Measurements from ENCODE around the gene TTC1.

Gene TTC1

GRCh38 chr5:160018945-160019625 is 10.1 kb downstream of the TTC1 start:
- H3K9me2 ChIP-seq (replicated peaks; ENCODE audit: control insufficient read depth, low read length) = no peaks in the 10 kb centered on the region
- no peak overlapping the region for H3K27ac ChIP-seq (ENCODE audit: low read depth, low read length)
- H3K79me2 ChIP-seq (ENCODE audit: control insufficient read depth, low read length) = peaks cover 14% of the 10 kb centered on the region
- no peaks in the 10 kb centered on the region for H3K27me3 ChIP-seq (ENCODE audit: control insufficient read depth, low read length)
- H4K20me1 ChIP-seq (ENCODE audit: control insufficient read depth, insufficient read depth, low read depth, low read length) = no peaks in the 10 kb centered on the region
- H3K4me2 ChIP-seq (ENCODE audit: low read length) = no peak overlapping the region
- TF ChIP-seq EZH2phosphoT487 (IDR thresholded peaks at IDR 0.05; ENCODE audit: borderline replicate concordance, low read length) = no peak
- TF ChIP-seq, protein P1, sequence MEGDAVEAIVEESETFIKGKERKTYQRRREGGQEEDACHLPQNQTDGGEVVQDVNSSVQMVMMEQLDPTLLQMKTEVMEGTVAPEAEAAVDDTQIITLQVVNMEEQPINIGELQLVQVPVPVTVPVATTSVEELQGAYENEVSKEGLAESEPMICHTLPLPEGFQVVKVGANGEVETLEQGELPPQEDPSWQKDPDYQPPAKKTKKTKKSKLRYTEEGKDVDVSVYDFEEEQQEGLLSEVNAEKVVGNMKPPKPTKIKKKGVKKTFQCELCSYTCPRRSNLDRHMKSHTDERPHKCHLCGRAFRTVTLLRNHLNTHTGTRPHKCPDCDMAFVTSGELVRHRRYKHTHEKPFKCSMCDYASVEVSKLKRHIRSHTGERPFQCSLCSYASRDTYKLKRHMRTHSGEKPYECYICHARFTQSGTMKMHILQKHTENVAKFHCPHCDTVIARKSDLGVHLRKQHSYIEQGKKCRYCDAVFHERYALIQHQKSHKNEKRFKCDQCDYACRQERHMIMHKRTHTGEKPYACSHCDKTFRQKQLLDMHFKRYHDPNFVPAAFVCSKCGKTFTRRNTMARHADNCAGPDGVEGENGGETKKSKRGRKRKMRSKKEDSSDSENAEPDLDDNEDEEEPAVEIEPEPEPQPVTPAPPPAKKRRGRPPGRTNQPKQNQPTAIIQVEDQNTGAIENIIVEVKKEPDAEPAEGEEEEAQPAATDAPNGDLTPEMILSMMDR (IDR thresholded peaks at IDR 0.05; ENCODE audit: low read depth, low read length, poor library complexity, severe bottlenecking) = no peak
- no peaks in the 10 kb centered on the region for H3K9me3 ChIP-seq (ENCODE audit: control insufficient read depth, insufficient read depth, low read length)
- H3K4me1 ChIP-seq (ENCODE audit: control insufficient read depth, low read length) = no peaks in the 10 kb centered on the region
- no peak overlapping the region for H3K4me3 ChIP-seq (ENCODE audit: low read length)
- peaks cover 26% of the 10 kb centered on the region for H3K36me3 ChIP-seq (ENCODE audit: control insufficient read depth, low read length)
- no peaks in the 10 kb centered on the region; the same call in 1 of the 2 replicates for H3F3A ChIP-seq (ENCODE audit: control insufficient read depth, insufficient read depth)

- no peak for TF ChIP-seq EZH2phosphoT487 (IDR thresholded peaks at IDR 0.05; ENCODE audit: borderline replicate concordance, low read length)
- TF ChIP-seq, protein P1 (IDR thresholded peaks at IDR 0.05; ENCODE audit: low read depth, low read length, poor library complexity, severe bottlenecking) = no peak
- H3K27me3 ChIP-seq (ENCODE audit: control insufficient read depth, low read length) = no peaks in the 10 kb centered on the region
- H3K36me3 ChIP-seq (ENCODE audit: control insufficient read depth, low read length) = peaks cover 21% of the 10 kb centered on the region
- H3K9me3 ChIP-seq (ENCODE audit: control insufficient read depth, insufficient read depth, low read length) = no peaks in the 10 kb centered on the region
- H3K79me2 ChIP-seq (ENCODE audit: control insufficient read depth, low read length) = peaks cover 8% of the 10 kb centered on the region
- H3K27ac ChIP-seq (ENCODE audit: low read depth, low read length) = no peak overlapping the region
- H3F3A ChIP-seq (ENCODE audit: control insufficient read depth, insufficient read depth) = no peaks in the 10 kb centered on the region; the same call in 1 of the 2 replicates
- no peaks in the 10 kb centered on the region for H4K20me1 ChIP-seq (ENCODE audit: control insufficient read depth, insufficient read depth, low read depth, low read length)
- no peak overlapping the region for H3K4me3 ChIP-seq (ENCODE audit: low read length)
- no peak overlapping the region for H3K4me2 ChIP-seq (ENCODE audit: low read length)
- no peaks in the 10 kb centered on the region for H3K9me2 ChIP-seq (replicated peaks; ENCODE audit: control insufficient read depth, low read length)
- H3K4me1 ChIP-seq (ENCODE audit: control insufficient read depth, low read length) = no peaks in the 10 kb centered on the region
Observed at GRCh38 chr5:160020266-160020770, 11.4 kb downstream of the TTC1 start.

GRCh38 chr5:160020964-160021363 is 12.0 kb downstream of the TTC1 start:
- no peaks in the 10 kb centered on the region for H4K20me1 ChIP-seq (ENCODE audit: control insufficient read depth, insufficient read depth, low read depth, low read length)
- no peak overlapping the region for H3K27ac ChIP-seq (ENCODE audit: low read depth, low read length)
- H3K9me3 ChIP-seq (ENCODE audit: control insufficient read depth, insufficient read depth, low read length) = no peaks in the 10 kb centered on the region
- no peaks in the 10 kb centered on the region for H3K27me3 ChIP-seq (ENCODE audit: control insufficient read depth, low read length)
- no peaks in the 10 kb centered on the region for H3K9me2 ChIP-seq (replicated peaks; ENCODE audit: control insufficient read depth, low read length)
- H3K4me3 ChIP-seq (ENCODE audit: low read length) = no peak overlapping the region
- H3K4me1 ChIP-seq (ENCODE audit: control insufficient read depth, low read length) = no peaks in the 10 kb centered on the region
- H3K36me3 ChIP-seq (ENCODE audit: control insufficient read depth, low read length) = peaks cover 18% of the 10 kb centered on the region
- H3K79me2 ChIP-seq (ENCODE audit: control insufficient read depth, low read length) = 0 out of 2 replicates have a peak, but pooled peaks cover 4% of the 10 kb centered on the region
- H3K4me2 ChIP-seq (ENCODE audit: low read length) = no peak overlapping the region
- H3F3A ChIP-seq (ENCODE audit: control insufficient read depth, insufficient read depth) = no peaks in the 10 kb centered on the region; the same call in 1 of the 2 replicates
- TF ChIP-seq EZH2phosphoT487 (IDR thresholded peaks at IDR 0.05; ENCODE audit: borderline replicate concordance, low read length) = no peak
- TF ChIP-seq, protein P1 (IDR thresholded peaks at IDR 0.05; ENCODE audit: low read depth, low read length, poor library complexity, severe bottlenecking) = no peak

Measured in DOHH2 (cell line).